ENCODE results near the gene NMT1. TPM values are rescaled to one million over a fixed set of nuclear protein-coding genes. Genes with fewer than 3 reads are reported as not detected.

Gene NMT1
- total RNA-seq, 2 experiments from 2014 or later, result 61.1 to 62.2 TPM

GRCh38 chr17:45125509-45125908 is 64.4 kb downstream of the NMT1 start:
- Histone ChIP-seq H3K27ac (ENCODE audit: low read depth in 1 of 2, low read length in 2 of 2) (no peak overlapping the region), H3K4me1 (ENCODE audit: insufficient read depth, low read length) (peaks cover 10% of the 10 kb centered on the region), H3K36me3 (ENCODE audit: insufficient read depth, low read length) (no peaks in the 10 kb centered on the region), H3K27me3 (ENCODE audit: control insufficient read depth in 1 of 2, insufficient read depth in 2 of 2, low read length in 2 of 2) (no peaks in the 10 kb centered on the region), H3K9me3 (ENCODE audit: control insufficient read depth in 1 of 2, insufficient read depth in 1 of 2, low read length in 2 of 2) (no peaks in the 10 kb centered on the region), H3K4me3 (ENCODE audit: low read length) (no peak overlapping the region)
- no peak for ATAC-seq (ENCODE audit: poor library complexity)
- TF ChIP-seq, protein P1, sequence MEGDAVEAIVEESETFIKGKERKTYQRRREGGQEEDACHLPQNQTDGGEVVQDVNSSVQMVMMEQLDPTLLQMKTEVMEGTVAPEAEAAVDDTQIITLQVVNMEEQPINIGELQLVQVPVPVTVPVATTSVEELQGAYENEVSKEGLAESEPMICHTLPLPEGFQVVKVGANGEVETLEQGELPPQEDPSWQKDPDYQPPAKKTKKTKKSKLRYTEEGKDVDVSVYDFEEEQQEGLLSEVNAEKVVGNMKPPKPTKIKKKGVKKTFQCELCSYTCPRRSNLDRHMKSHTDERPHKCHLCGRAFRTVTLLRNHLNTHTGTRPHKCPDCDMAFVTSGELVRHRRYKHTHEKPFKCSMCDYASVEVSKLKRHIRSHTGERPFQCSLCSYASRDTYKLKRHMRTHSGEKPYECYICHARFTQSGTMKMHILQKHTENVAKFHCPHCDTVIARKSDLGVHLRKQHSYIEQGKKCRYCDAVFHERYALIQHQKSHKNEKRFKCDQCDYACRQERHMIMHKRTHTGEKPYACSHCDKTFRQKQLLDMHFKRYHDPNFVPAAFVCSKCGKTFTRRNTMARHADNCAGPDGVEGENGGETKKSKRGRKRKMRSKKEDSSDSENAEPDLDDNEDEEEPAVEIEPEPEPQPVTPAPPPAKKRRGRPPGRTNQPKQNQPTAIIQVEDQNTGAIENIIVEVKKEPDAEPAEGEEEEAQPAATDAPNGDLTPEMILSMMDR (IDR thresholded peaks at IDR 0.05), result no peak
- ChIA-PET CTCF (interaction anchor here (1.0 kb wide), 1 partner anchor 9 kb away, joined by 3 read pairs; no protein-coding TSS in a partner anchor), POLR2A (no interaction called here)
- no peaks in the 10 kb centered on the region for H3K36me3 Mint-ChIP-seq (ENCODE audit: low read depth)
- intact Hi-C loops (cut with DNase I, micrococcal nuclease), result no loop called here
- H3K27me3 Mint-ChIP-seq, result no peaks in the 10 kb centered on the region
- H3K4me3 Mint-ChIP-seq, result no peak overlapping the region
- no peak overlapping the region for H3K27ac Mint-ChIP-seq
- H3K4me1 Mint-ChIP-seq (ENCODE audit: low read depth), result no peaks in the 10 kb centered on the region
- H3K9me3 Mint-ChIP-seq, result no peaks in the 10 kb centered on the region
- no peak for DNase-seq

DNA sequence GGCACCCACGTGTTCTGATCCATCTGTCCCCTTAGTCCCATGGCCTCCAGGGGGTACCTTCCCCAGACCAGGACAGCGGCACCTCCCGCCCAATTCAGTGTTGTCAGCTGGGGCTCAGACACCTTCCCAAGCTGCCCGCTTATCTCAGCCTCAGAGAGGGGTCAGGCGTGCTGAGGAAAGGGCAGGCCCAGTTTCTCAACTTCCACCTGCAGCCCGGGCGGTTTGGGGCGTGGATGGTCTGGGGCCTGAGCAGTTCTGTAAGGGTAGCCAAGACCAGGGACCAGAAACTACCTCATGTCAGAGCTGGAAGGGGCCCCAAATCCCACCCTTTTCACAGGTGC is 66.1 kb downstream of the NMT1 start:
- ChIA-PET POLR2A (no interaction called here), CTCF (no interaction called here)
- no peak overlapping the region for H3K4me3 Mint-ChIP-seq
- Histone ChIP-seq H3K36me3 (ENCODE audit: insufficient read depth, low read length) (no peaks in the 10 kb centered on the region), H3K27me3 (ENCODE audit: control insufficient read depth in 1 of 2, insufficient read depth in 2 of 2, low read length in 2 of 2) (no peaks in the 10 kb centered on the region), H3K9me3 (ENCODE audit: control insufficient read depth in 1 of 2, insufficient read depth in 1 of 2, low read length in 2 of 2) (no peaks in the 10 kb centered on the region), H3K27ac (ENCODE audit: low read depth in 1 of 2, low read length in 2 of 2) (no peak overlapping the region), H3K4me1 (ENCODE audit: insufficient read depth, low read length) (peaks cover 21% of the 10 kb centered on the region), H3K4me3 (ENCODE audit: low read length) (no peak overlapping the region)
- no peaks in the 10 kb centered on the region for H3K4me1 Mint-ChIP-seq (ENCODE audit: low read depth)
- H3K27ac Mint-ChIP-seq, result no peak overlapping the region
- H3K9me3 Mint-ChIP-seq, result no peaks in the 10 kb centered on the region
- intact Hi-C loops (cut with DNase I, micrococcal nuclease), result no loop called here
- DNase-seq, result no peak
- TF ChIP-seq, protein P1 (IDR thresholded peaks at IDR 0.05), result no peak
- no peaks in the 10 kb centered on the region for H3K36me3 Mint-ChIP-seq (ENCODE audit: low read depth)
- no peak for ATAC-seq (ENCODE audit: poor library complexity)
- H3K27me3 Mint-ChIP-seq, result no peaks in the 10 kb centered on the region

- POLR2A ChIA-PET, result no interaction called here
- no peaks in the 10 kb centered on the region for H3K27me3 ChIP-seq (ENCODE audit: control insufficient read depth in 1 of 2, insufficient read depth in 2 of 2, low read length in 2 of 2)
- no peaks in the 10 kb centered on the region for H3K9me3 ChIP-seq (ENCODE audit: control insufficient read depth in 1 of 2, insufficient read depth in 1 of 2, low read length in 2 of 2)
- H3K27ac Mint-ChIP-seq, result no peak overlapping the region
- H3K27me3 Mint-ChIP-seq, result no peaks in the 10 kb centered on the region
- peaks cover 22% of the 10 kb centered on the region for H3K4me1 ChIP-seq (ENCODE audit: insufficient read depth, low read length)
- H3K4me3 Mint-ChIP-seq, result peak overlapping the region; percentile 54
- intact Hi-C loops (cut with DNase I, micrococcal nuclease), result no loop called here
- CTCF ChIA-PET, result no interaction called here
- H3K36me3 ChIP-seq (ENCODE audit: insufficient read depth, low read length), result no peaks in the 10 kb centered on the region
- DNase-seq, result no peak
- no peaks in the 10 kb centered on the region for H3K36me3 Mint-ChIP-seq (ENCODE audit: low read depth)
- no peak for ATAC-seq (ENCODE audit: poor library complexity)
- TF ChIP-seq, protein P1 (IDR thresholded peaks at IDR 0.05), result no peak
- no peaks in the 10 kb centered on the region for H3K9me3 Mint-ChIP-seq
- H3K4me1 Mint-ChIP-seq (ENCODE audit: low read depth), result no peaks in the 10 kb centered on the region
- no peak overlapping the region for H3K27ac ChIP-seq (ENCODE audit: low read depth in 1 of 2, low read length in 2 of 2)
- H3K4me3 ChIP-seq (ENCODE audit: low read length), result no peak overlapping the region
Observed at GRCh38 chr17:45127548-45128300, 66.6 kb downstream of the NMT1 start.
